Measurements from ENCODE around the gene OBSCN. TPM values are rescaled to one million over a fixed set of nuclear protein-coding genes. Genes with fewer than 3 reads are reported as not detected.

The OBSCN gene
- total and polyA plus RNA-seq, 4 donors = 0.54 to 5.6 (median 2.7) TPM

GRCh38 chr1:228275430-228276173 is 67.8 kb downstream of the OBSCN start (continued):
- TF ChIP-seq CTCF (IDR thresholded peaks at IDR 0.05; ENCODE audit: low read depth, low read length, missing input control) (no peak), FOXA2 (IDR thresholded peaks at IDR 0.05) (no peak), MAX (IDR thresholded peaks at IDR 0.05) (no peak), HNF4A (conservative IDR thresholded peaks at IDR 0.05) (no peak), RAD21 (IDR thresholded peaks at IDR 0.05) (no peak)

DNA sequence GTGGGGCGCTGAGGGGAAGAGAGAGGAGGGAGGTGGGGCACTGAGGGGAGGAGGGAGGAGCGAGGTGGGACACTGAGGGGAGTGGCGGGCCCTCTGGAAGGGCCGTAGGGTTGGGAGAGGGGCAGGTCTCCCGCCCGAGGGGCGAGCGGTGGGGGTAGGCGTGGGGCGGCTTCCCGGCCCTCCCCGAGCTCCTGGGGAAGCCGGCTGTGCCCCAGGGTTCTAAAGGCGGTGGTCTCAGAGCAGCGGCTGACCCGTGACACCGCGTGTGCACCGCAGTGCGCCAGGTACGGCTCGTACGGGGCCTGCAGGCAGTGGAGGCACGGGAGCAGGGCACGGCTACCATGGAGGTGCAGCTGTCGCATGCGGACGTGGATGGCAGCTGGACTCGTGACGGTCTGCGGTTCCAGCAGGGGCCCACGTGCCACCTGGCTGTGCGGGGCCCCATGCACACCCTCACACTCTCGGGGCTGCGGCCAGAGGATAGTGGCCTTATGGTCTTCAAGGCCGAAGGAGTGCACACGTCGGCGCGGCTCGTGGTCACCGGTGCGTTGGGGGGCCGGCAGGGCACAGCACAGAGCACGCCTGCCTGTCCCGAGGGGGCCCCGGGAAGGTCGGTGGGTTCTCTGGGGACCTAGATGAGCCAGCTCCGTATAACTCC is 68.5 kb downstream of the OBSCN start:
- no peak for DNase-seq (ENCODE audit: low spot score)
- peaks cover 0 to 3% (median 2%) of the 10 kb centered on the region in 4 donors for H3K4me1 ChIP-seq (ENCODE audit: control insufficient read depth in 4 of 4, insufficient read depth in 4 of 4, low read length in 3 of 4)
- no peak for TF ChIP-seq RAD21 (IDR thresholded peaks at IDR 0.05)
- TF ChIP-seq FOXA2 (IDR thresholded peaks at IDR 0.05) = no peak
- no peak for TF ChIP-seq TAF1 (conservative IDR thresholded peaks at IDR 0.05)
- TF ChIP-seq, protein P1, sequence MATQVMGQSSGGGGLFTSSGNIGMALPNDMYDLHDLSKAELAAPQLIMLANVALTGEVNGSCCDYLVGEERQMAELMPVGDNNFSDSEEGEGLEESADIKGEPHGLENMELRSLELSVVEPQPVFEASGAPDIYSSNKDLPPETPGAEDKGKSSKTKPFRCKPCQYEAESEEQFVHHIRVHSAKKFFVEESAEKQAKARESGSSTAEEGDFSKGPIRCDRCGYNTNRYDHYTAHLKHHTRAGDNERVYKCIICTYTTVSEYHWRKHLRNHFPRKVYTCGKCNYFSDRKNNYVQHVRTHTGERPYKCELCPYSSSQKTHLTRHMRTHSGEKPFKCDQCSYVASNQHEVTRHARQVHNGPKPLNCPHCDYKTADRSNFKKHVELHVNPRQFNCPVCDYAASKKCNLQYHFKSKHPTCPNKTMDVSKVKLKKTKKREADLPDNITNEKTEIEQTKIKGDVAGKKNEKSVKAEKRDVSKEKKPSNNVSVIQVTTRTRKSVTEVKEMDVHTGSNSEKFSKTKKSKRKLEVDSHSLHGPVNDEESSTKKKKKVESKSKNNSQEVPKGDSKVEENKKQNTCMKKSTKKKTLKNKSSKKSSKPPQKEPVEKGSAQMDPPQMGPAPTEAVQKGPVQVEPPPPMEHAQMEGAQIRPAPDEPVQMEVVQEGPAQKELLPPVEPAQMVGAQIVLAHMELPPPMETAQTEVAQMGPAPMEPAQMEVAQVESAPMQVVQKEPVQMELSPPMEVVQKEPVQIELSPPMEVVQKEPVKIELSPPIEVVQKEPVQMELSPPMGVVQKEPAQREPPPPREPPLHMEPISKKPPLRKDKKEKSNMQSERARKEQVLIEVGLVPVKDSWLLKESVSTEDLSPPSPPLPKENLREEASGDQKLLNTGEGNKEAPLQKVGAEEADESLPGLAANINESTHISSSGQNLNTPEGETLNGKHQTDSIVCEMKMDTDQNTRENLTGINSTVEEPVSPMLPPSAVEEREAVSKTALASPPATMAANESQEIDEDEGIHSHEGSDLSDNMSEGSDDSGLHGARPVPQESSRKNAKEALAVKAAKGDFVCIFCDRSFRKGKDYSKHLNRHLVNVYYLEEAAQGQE (IDR thresholded peaks at IDR 0.05) = no peak
- TF ChIP-seq YY1 (IDR thresholded peaks at IDR 0.05) = no peak
- no peaks in the 10 kb centered on the region for H3K27me3 ChIP-seq (ENCODE audit: control insufficient read depth in 4 of 4, insufficient read depth in 4 of 4, low read length in 3 of 4)
- WGBS = 49% methylated on average over 49 of the region's 49 CpGs
- H3K4me3 ChIP-seq (ENCODE audit: low read depth in 1 of 3, low read length in 3 of 3) = peak overlapping the region in 1 of 3 donors; percentile 50
- no peaks in the 10 kb centered on the region for H3K9me3 ChIP-seq (ENCODE audit: control insufficient read depth in 4 of 4, low read length in 3 of 4)
- H3K9ac ChIP-seq (ENCODE audit: low read depth in 1 of 2, low read length in 2 of 2) = no peak overlapping the region
- H3K27ac ChIP-seq (ENCODE audit: low read depth in 1 of 2, low read length in 2 of 2) = no peak overlapping the region
- no peaks in the 10 kb centered on the region for H3K36me3 ChIP-seq (ENCODE audit: control insufficient read depth in 4 of 4, insufficient read depth in 3 of 4, low read depth in 1 of 4, low read length in 3 of 4)

DNA sequence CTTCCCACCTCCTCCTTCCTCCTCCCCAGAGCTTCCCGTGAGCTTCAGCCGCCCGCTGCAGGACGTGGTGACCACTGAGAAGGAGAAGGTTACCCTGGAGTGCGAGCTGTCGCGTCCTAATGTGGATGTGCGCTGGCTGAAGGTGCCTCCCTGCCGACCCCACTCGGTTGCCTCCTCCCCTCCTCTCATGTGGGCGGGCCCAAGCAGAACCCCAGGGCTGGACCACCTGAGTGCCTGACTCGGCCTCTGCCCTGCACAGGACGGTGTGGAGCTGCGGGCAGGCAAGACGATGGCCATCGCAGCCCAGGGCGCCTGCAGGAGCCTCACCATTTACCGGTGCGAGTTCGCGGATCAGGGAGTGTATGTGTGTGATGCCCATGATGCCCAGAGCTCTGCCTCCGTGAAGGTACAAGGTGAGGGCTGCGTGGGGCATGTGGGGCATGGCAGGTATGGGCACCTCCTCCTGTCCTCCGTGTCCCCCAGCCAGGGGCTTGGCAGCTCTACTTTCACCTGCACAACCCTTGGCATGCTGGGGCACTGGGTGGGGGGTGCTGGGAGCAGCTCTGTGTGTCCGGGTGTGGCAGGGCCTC is 69.2 kb downstream of the OBSCN start:
- DNase-seq (ENCODE audit: low spot score) = no peak
- Histone ChIP-seq H3K27ac (ENCODE audit: low read depth in 1 of 2, low read length in 2 of 2) (no peak overlapping the region), H3K27me3 (ENCODE audit: control insufficient read depth in 4 of 4, insufficient read depth in 4 of 4, low read length in 3 of 4) (no peaks in the 10 kb centered on the region), H3K4me3 (ENCODE audit: low read depth in 1 of 3, low read length in 3 of 3) (no peak overlapping the region), H3K9ac (ENCODE audit: low read depth in 1 of 2, low read length in 2 of 2) (no peak overlapping the region), H3K36me3 (ENCODE audit: control insufficient read depth in 4 of 4, insufficient read depth in 3 of 4, low read depth in 1 of 4, low read length in 3 of 4) (no peaks in the 10 kb centered on the region), H3K9me3 (ENCODE audit: control insufficient read depth in 4 of 4, low read length in 3 of 4) (no peaks in the 10 kb centered on the region), H3K4me1 (ENCODE audit: control insufficient read depth in 4 of 4, insufficient read depth in 4 of 4, low read length in 3 of 4) (peaks cover 0 to 3% (median 2%) of the 10 kb centered on the region in 4 donors)
- TF ChIP-seq NR2F2 (IDR thresholded peaks at IDR 0.05) = no peak
- TF ChIP-seq YY1 (IDR thresholded peaks at IDR 0.05) = no peak
- TF ChIP-seq SP1 (IDR thresholded peaks at IDR 0.05) = no peak
- 89% methylated on average over 25 of the region's 25 CpGs for WGBS
